ENCODE results near the gene MICAL3.

Gene MICAL3

GRCh38 chr22:17744430-17744829, 279.9 kb downstream of the MICAL3 start:
- TF ChIP-seq GABPA (IDR thresholded peaks at IDR 0.05; ENCODE audit: low read depth) (no peak), SPI1 (IDR thresholded peaks at IDR 0.05; ENCODE audit: borderline replicate concordance, low read depth) (no peak), CTCF (IDR thresholded peaks at IDR 0.05; ENCODE audit: insufficient read depth, low read length) (no peak), POLR2AphosphoS5 (IDR thresholded peaks at IDR 0.05; ENCODE audit: low read depth) (no peak), REST (IDR thresholded peaks at IDR 0.05; ENCODE audit: insufficient replicate concordance, low read depth) (no peak)
- Histone ChIP-seq H3K4me3 (replicated peaks; ENCODE audit: insufficient read depth, low read length) (no peak overlapping the region), H3K27ac (replicated peaks) (no peak overlapping the region), H3K27me3 (ENCODE audit: insufficient read depth, poor library complexity, severe bottlenecking) (no peaks in the 10 kb centered on the region)
- DNase-seq (ENCODE audit: low read depth in 1 of 2, low spot score in 1 of 2) = no peak

DNA sequence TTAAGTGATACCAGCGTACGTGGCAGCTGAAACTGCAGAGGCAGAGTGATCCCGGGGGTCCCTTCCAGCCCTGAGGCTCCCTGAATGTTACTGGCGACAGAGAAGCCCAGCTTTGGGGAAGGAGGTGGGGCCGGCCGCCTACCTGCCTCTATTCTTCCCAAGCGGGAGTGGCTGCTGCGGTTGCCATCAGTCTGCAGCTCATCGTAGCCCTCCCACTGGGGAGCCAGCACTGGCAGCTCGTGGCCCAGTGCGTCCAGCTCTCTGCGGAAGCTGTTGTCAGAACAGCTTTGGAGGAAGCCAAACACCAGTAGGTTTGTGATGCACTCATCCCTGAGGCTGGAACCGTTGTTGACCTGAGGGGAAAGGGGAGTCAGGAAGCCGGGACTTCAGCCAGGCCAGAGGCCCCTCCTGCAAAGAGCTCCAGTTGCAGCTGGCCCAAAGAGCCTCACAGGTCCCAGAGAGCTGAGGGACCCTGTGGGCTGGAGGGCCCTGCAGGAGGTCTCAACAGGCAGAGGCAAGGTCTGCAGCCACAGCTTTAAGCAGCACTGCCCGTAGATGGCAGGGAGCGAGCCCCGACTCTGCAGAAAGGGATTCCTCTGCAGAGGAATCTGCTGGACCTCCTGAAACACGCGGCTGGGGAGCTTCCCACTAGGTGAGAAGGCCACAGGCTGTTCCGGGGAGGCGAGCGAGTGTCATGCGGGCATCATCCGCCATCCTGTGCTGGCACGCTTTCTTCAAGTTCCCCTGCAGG, 280.5 kb downstream of the MICAL3 start:
- DNase-seq (ENCODE audit: low read depth in 1 of 2, low spot score in 1 of 2) = no peak
- Histone ChIP-seq H3K4me3 (replicated peaks; ENCODE audit: insufficient read depth, low read length) (no peak overlapping the region), H3K27me3 (ENCODE audit: insufficient read depth, poor library complexity, severe bottlenecking) (no peaks in the 10 kb centered on the region), H3K27ac (replicated peaks) (no peak overlapping the region)
- TF ChIP-seq SPI1 (IDR thresholded peaks at IDR 0.05; ENCODE audit: borderline replicate concordance, low read depth) = no peak
- no peak for TF ChIP-seq REST (IDR thresholded peaks at IDR 0.05; ENCODE audit: insufficient replicate concordance, low read depth)
- TF ChIP-seq GABPA (IDR thresholded peaks at IDR 0.05; ENCODE audit: low read depth) = no peak
- no peak for TF ChIP-seq POLR2AphosphoS5 (IDR thresholded peaks at IDR 0.05; ENCODE audit: low read depth)
- no peak for TF ChIP-seq CTCF (IDR thresholded peaks at IDR 0.05; ENCODE audit: insufficient read depth, low read length)

DNA sequence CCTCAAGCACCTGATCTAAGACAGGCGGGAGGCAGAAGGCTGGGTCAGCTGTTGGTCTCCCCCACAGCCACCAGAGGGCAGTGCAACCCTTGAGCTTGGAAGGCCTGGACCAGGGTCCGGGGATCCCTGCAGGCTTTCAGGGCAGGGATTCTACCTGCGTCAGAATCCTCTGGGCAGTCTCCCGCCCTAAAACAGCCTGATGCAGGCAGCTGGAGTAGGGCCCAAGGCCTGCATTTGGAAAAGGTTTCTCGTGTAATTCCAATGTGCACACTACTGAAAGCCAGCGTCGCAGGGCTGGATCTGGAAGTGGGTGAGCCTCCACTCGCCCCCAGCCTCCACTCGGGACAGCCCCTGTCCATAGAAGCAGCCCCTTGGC, 281.8 kb downstream of the MICAL3 start:
- Histone ChIP-seq H3K27me3 (ENCODE audit: insufficient read depth, poor library complexity, severe bottlenecking) (no peaks in the 10 kb centered on the region), H3K4me3 (replicated peaks; ENCODE audit: insufficient read depth, low read length) (no peak overlapping the region), H3K27ac (replicated peaks) (no peak overlapping the region)
- peak in 1 of 2 experiments; percentile 65 for DNase-seq (ENCODE audit: low read depth in 1 of 2, low spot score in 1 of 2)
- TF ChIP-seq CTCF (IDR thresholded peaks at IDR 0.05; ENCODE audit: insufficient read depth, low read length) (peak; percentile 65), REST (IDR thresholded peaks at IDR 0.05; ENCODE audit: insufficient replicate concordance, low read depth) (no peak)
